ENCODE measurements around the gene KPNB1.
"Not testable (repeated sequence)": the region's sequence is repeated elsewhere in the genome, so short reads cannot be mapped to it uniquely, and the experiment has no call there.

KPNB1 gene

GRCh38 chr17:47676510-47677165 is 26.9 kb downstream of the KPNB1 start:
- DNase-seq (ENCODE audit: low spot score), result no peak

- no peak for DNase-seq (ENCODE audit: low spot score)
Measured at GRCh38 chr17:47678196-47678595, 28.5 kb downstream of the KPNB1 start.

GRCh38 chr17:47682138-47682537 is 32.4 kb downstream of the KPNB1 start:
- no peak for DNase-seq (ENCODE audit: low spot score)

GRCh38 chr17:47682727-47683126 is 33.0 kb downstream of the KPNB1 start:
- not testable (repeated sequence) for DNase-seq (ENCODE audit: low spot score)

- no peak for DNase-seq (ENCODE audit: low spot score)
Measured at GRCh38 chr17:47684025-47684424, 34.3 kb downstream of the KPNB1 start.

GRCh38 chr17:47684535-47685193 is 34.9 kb downstream of the KPNB1 start:
- DNase-seq (ENCODE audit: low spot score), result no peak

GRCh38 chr17:47685556-47686275 is 36.0 kb downstream of the KPNB1 start:
- DNase-seq (ENCODE audit: low spot score), result no peak

- no peak for DNase-seq (ENCODE audit: low spot score)
Measured at GRCh38 chr17:47686276-47686635, 36.5 kb downstream of the KPNB1 start.

GRCh38 chr17:47686664-47687327 is 37.1 kb downstream of the KPNB1 start:
- DNase-seq (ENCODE audit: low spot score), result no peak

- no peak for DNase-seq (ENCODE audit: low spot score)
Measured at GRCh38 chr17:47687328-47687690, 37.6 kb downstream of the KPNB1 start.

- no peak for DNase-seq (ENCODE audit: low spot score)
Measured at GRCh38 chr17:47687748-47688147, 38.0 kb downstream of the KPNB1 start.

- no peak for DNase-seq (ENCODE audit: low spot score)
Measured at GRCh38 chr17:47690121-47690520, 40.4 kb downstream of the KPNB1 start.

GRCh38 chr17:47692137-47692894 is 42.6 kb downstream of the KPNB1 start:
- DNase-seq (ENCODE audit: low spot score), result no peak

- no peak for DNase-seq (ENCODE audit: low spot score)
Measured at GRCh38 chr17:47692895-47693730, 43.4 kb downstream of the KPNB1 start.

GRCh38 chr17:47693731-47694580 is 44.2 kb downstream of the KPNB1 start, which contains the start of gene TBKBP1:
Gene TBKBP1 (plus strand): TSS chr17:47694161. CDS start chr17:47696113, 1,952 bp downstream.
- no peak for DNase-seq (ENCODE audit: low spot score)

- DNase-seq (ENCODE audit: low spot score), result no peak
Measured at GRCh38 chr17:47694581-47695428, 45.1 kb downstream of the KPNB1 start.

GRCh38 chr17:47695429-47696376 is 46.0 kb downstream of the KPNB1 start:
- DNase-seq (ENCODE audit: low spot score), result no peak

All from hematopoietic multipotent progenitor cell treated with erythropoietin and hydrocortisone succinate and interleukin-3 and kit ligand, for 17 days (in vitro differentiated cells).